Thyroid gland (tissue), 4 donors: Measurements from ENCODE around the gene CYGB. TPM values are rescaled to one million over a fixed set of nuclear protein-coding genes. Genes with fewer than 3 reads are reported as not detected.
A peak's percentile ranks its signal among the peaks of the same experiment; 100 is the strongest.

ENCODE experiments used
- DNase-seq, 2 donors: peaks; one replicate each; pipeline ENCODE4 v3.0.0-alpha.2; 2019
- H3K27ac ChIP-seq, 3 donors: fragments of 200-600 bp; sonication (generic); 1 replicate in 2 of 3; 2 replicates in 1 of 3; pipeline ENCODE4 v1.5.1; 2016 to 2019; ENCODE audit warnings: mild to moderate bottlenecking in 1 of 3, moderate library complexity in 1 of 3
- H3K27me3 ChIP-seq: fragments of 200-600 bp; sonication (generic); one replicate; pipeline ENCODE4 v1.5.1; 2019
- H3K36me3 ChIP-seq, 2 donors: fragments of 200-600 bp; sonication (generic); one replicate each; pipeline ENCODE4 v1.5.1; 2016 to 2019
- H3K4me1 ChIP-seq, 2 donors: fragments of 200-600 bp; sonication (generic); one replicate each; pipeline ENCODE4 v1.5.1; 2017 to 2019
- H3K4me3 ChIP-seq, 3 donors: fragments of 200-600 bp; sonication (generic); replicated peaks in 1 of 3; 1 replicate in 2 of 3; 2 replicates in 1 of 3; pipeline ENCODE4 v1.5.1; 2016; ENCODE audit warnings: mild to moderate bottlenecking in 1 of 3
- H3K9me3 ChIP-seq: fragments of 200-600 bp; sonication (generic); one replicate; pipeline ENCODE4 v1.5.1; 2017
- CTCF ChIP-seq, 6 experiments: fragments of 200-600 bp in 3 of 6; fragments of 450-650 bp in 3 of 6; sonication (generic) in 3 of 6; IDR thresholded peaks; one replicate each; pipeline ENCODE4 v1.5.1; 2016 to 2019; ENCODE audit warnings: antibody characterized with exemption in 6 of 6, mild to moderate bottlenecking in 2 of 6, inconsistent platforms in 1 of 6, moderate library complexity in 1 of 6
- POLR2A ChIP-seq, 2 donors: fragments of 450-650 bp; IDR thresholded peaks; one replicate each; pipeline ENCODE4 v1.6.1; 2017; ENCODE audit warnings: antibody characterized with exemption in 2 of 2, mild to moderate bottlenecking in 2 of 2, moderate library complexity in 1 of 2
- WGBS, 2 donors: methylation state at CpG; one replicate each; pipeline ENCODE4 v1.1.5; 2017; 5-methylcytosine and 5-hydroxymethylcytosine counted together
- intact Hi-C: fragments of 100-400 bp; cut with DNase I; formaldehyde crosslinking; loops from one replicate; pipeline ENCODE4 v1.15.1; 2023
- total RNA-seq, 4 donors: library from RNA; depleted of rRNA; stranded (reverse); fragments of >200 nt; gene quantifications; one replicate each; pipeline ENCODE4 v1.2.3, GENCODE V29; 2016

The CYGB gene
- total RNA-seq, 4 donors from 2014 or later = 14.7 to 32.3 (median 25.6) TPM

GRCh38 chr17:76584427-76585032 lies 47.0 kb upstream of the CYGB start:
- TF ChIP-seq CTCF (IDR thresholded peaks at IDR 0.05) = no peak
- WGBS, 2 donors = 30 to 32% methylated on average over 15 to 16 of the region's 17 CpGs
- H3K27me3 ChIP-seq = no peaks in the 10 kb centered on the region
- H3K4me3 ChIP-seq = peak overlapping the region in 2 of 3 donors; percentile 28 to 66
- peak; percentile 46 to 55 for DNase-seq
- H3K4me1 ChIP-seq = peaks cover 22 to 28% of the 10 kb centered on the region in 2 donors
- intact Hi-C loops = loop anchor here (5.0 kb wide), 1 partner anchor 62 kb away; no protein-coding TSS in a partner anchor
- no peaks in the 10 kb centered on the region for H3K36me3 ChIP-seq
- H3K9me3 ChIP-seq = no peaks in the 10 kb centered on the region
- H3K27ac ChIP-seq = peak overlapping the region; percentile 80 to 86 (median 83)

- Histone ChIP-seq H3K4me1 (peaks cover 22 to 28% of the 10 kb centered on the region in 2 donors), H3K4me3 (no peak overlapping the region), H3K36me3 (no peaks in the 10 kb centered on the region), H3K9me3 (no peaks in the 10 kb centered on the region), H3K27me3 (no peaks in the 10 kb centered on the region), H3K27ac (no peak overlapping the region)
- no peak for TF ChIP-seq POLR2A (IDR thresholded peaks at IDR 0.05)
- no peak for TF ChIP-seq CTCF (IDR thresholded peaks at IDR 0.05)
- DNase-seq = no peak
- WGBS, 2 donors = 62 to 69% methylated on average over 3 of the region's 3 CpGs
- intact Hi-C loops = no loop called here
These were observed 45.2 kb upstream of the CYGB start for GRCh38 chr17:76582660-76583059.

GRCh38 chr17:76581515-76581914 lies 44.0 kb upstream of the CYGB start:
- WGBS, 2 donors = 75 to 92% methylated on average over 5 of the region's 5 CpGs
- no peaks in the 10 kb centered on the region for H3K27me3 ChIP-seq
- peaks cover 22 to 24% of the 10 kb centered on the region in 2 donors for H3K4me1 ChIP-seq
- no peaks in the 10 kb centered on the region for H3K9me3 ChIP-seq
- DNase-seq = peak in 1 of 2 donors; percentile 16
- TF ChIP-seq POLR2A (IDR thresholded peaks at IDR 0.05) (no peak), CTCF (IDR thresholded peaks at IDR 0.05) (no peak)
- no peaks in the 10 kb centered on the region for H3K36me3 ChIP-seq
- intact Hi-C loops = no loop called here
- peak overlapping the region in 2 of 3 donors; percentile 27 to 61 for H3K27ac ChIP-seq
- no peak overlapping the region for H3K4me3 ChIP-seq

GRCh38 chr17:76579281-76579680 lies 41.8 kb upstream of the CYGB start:
- Histone ChIP-seq H3K4me1 (peaks cover 12% of the 10 kb centered on the region in 2 donors), H3K9me3 (no peaks in the 10 kb centered on the region), H3K4me3 (no peak overlapping the region), H3K27me3 (no peaks in the 10 kb centered on the region), H3K27ac (no peak overlapping the region), H3K36me3 (no peaks in the 10 kb centered on the region)
- no peak for DNase-seq
- intact Hi-C loops = no loop called here
- 91 to 100% methylated on average over 2 of the region's 2 CpGs for whole genome bisulfite sequencing, 2 donors
- TF ChIP-seq CTCF (IDR thresholded peaks at IDR 0.05) = no peak
- no peak for TF ChIP-seq POLR2A (IDR thresholded peaks at IDR 0.05)

GRCh38 chr17:76578376-76578775 lies 40.9 kb upstream of the CYGB start:
- Histone ChIP-seq H3K4me3 (no peak overlapping the region), H3K27me3 (no peaks in the 10 kb centered on the region), H3K9me3 (no peaks in the 10 kb centered on the region), H3K4me1 (peaks cover 10 to 12% of the 10 kb centered on the region in 2 donors), H3K27ac (no peak overlapping the region), H3K36me3 (no peaks in the 10 kb centered on the region)
- intact Hi-C loops = no loop called here
- WGBS, 2 donors = 74 to 85% methylated on average over 5 of the region's 5 CpGs
- TF ChIP-seq CTCF (IDR thresholded peaks at IDR 0.05) (no peak), POLR2A (IDR thresholded peaks at IDR 0.05) (no peak)
- no peak for DNase-seq
